NCI-H128 (cell line): ENCODE results near the gene TAGLN2.
"Not testable (repeated sequence)": the region's sequence is repeated elsewhere in the genome, so short reads cannot be mapped to it uniquely, and the experiment has no call there.

ENCODE experiments used
- DNase-seq: peaks from one replicate; lab custom pipeline; 2025; ENCODE audit not compliant: unreplicated experiment; lab: John Stamatoyannopoulos, UW

Gene TAGLN2

DNA sequence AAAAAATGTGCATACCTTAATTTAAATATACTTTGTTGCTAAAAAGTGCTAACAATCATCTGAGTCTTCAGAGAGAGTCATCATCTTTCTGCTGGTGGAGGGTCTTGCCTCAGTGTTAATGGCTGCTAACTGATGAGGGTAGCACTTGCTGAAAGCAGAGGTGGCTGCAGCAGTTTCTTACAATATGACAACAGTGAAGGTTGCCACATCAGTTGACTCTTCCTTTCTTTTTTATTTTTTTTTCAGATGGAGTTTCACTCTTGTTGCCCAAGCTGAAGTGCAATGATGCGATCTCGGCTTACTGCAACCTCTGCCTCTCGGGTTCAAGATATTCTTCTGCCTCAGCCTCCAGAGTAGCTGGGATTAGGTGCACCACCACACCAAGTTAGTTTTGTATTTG is 22.8 kb downstream of the TAGLN2 start:
- DNase-seq, result no peak

DNA sequence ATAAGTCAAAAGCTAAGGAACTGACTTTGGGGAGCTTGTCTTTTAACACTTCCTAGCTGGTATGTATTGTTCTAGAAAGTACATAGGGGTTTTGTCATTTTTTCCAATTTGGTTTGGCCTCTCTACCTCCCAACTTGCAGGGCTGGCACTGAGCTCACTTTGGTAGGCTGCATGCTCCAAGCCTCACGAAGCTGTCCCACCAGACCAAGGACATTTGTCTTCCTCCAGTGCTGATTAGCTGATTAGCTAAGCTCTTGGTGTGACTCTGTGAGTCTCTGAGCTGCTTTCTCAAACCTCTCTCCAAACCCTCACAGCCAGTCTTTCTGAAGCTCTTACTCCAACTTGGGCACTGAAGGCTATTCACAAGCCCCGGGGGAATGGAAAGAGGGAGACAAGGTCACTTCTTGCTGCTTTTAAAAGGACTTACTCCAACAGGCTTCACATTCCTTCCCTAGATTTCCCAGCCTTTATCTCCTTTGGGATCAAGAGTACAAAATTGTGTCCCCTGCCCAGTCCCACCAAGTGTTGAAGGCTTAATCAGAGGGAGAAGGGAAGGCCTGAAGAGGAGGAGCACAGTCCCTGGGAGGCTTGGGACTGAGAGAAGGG is 24.4 kb downstream of the TAGLN2 start:
- DNase-seq, result no peak

DNA sequence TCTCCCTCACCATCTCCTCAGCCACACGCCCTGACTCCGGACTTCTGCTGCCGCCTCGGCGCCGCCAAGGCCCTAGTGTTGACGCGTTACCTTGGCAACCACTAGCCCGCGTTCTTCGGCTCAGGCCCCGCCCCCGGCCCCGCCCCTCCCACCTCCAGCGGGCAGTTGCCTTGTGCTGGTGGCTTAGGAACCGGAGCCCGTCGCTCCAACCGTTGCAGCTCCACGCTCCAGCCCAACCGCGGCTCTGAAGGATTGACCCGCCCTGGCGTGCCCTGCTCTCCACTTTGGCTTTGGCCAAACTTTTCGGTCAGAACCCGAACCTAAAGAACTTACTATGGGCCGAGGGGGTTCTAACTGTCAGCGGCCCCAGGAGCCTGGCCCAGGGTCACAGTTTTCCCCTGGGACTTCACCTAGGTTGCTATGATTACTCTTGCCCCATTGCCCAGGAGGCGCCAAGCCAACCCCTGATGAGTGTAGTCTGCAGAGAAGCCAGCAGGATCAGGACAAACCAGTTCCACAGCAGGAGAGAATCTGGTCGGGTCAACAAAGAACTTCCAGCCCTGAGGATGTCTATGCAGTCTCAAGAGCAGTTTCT is 25.1 kb downstream of the TAGLN2 start, which contains the start of gene CFAP45:
Gene CFAP45 (minus strand): TSS at position 80 of the 595 bp plus-strand sequence. CDS start 67 bp downstream, at position 13.
- peak; percentile 21 for DNase-seq

DNA sequence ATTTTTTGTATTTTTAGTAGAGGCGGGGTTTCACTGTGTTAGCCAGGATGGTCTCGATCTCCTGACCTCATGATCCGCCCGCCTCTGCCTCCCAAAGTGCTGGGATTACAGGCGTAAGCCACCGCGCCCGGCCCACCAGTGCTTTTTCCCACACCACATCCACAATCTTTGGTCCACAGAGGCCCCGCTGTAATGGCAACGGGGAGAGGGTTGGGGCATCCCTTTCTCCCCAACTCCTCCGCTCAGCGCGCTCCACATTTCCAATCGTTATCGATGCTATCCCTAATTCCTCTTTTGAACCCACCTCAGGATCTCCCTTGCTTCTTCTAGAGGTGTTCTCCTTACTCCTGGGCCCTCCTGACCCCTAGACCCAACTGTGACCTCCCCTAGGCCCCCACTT is 25.7 kb downstream of the TAGLN2 start:
- not testable (repeated sequence) for DNase-seq

DNA sequence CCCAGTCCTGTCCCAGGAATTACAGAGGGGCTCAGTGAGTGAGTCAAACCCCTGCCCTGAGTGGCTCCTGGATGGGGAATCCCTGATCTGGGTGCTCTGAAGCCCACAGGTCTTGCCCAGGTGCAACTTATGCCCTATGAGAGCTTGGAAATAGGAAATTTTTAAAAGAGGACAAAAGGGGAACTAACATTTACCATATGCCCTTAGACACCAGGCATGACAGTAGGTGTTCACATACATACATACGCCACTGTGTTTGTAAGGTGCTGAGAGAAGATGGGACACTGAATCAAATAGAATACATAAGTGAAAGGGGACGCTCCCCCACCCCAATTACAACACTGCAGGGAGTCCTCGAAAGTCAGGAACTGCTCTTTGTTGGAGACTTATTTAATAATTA is 26.8 kb downstream of the TAGLN2 start:
- no peak for DNase-seq

DNA sequence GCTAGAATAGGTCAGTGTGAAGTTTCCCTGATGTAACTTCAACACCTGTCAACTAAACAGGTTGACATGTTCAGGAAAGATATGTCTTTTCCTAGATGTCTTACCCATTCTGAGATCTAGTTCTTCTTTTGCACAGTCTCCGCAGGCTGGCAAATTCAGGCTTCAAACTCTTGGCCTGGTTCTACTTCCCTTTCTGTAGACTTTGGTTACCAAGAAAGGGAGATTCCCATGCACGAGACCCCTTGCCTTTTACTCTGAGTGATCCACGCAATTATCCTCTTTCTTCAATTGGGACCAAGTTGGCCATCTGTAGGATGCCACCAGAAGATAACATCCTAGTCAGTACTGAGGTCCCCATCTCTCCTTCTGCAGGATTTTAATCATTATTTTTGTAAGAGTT is 27.3 kb downstream of the TAGLN2 start:
- DNase-seq, result no peak

DNA sequence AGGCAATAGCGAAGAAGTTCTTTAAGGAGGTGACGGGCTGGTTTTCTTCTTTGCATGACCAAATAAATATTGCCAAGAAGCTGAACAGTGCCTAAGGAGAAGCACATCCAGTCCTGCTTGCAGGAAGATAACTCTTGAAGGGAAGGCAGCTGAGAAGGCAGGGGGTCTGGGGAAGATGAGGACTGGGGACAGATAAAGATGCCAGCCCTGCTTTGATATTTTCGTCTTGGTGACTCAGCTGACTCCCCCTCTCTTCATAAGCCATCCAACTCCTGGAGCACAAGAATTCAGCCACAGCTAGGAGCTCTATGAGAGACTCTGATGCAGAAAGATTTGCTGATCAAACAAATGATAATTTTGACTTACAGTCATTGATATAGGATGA is 28.8 kb downstream of the TAGLN2 start:
- DNase-seq, result no peak

DNA sequence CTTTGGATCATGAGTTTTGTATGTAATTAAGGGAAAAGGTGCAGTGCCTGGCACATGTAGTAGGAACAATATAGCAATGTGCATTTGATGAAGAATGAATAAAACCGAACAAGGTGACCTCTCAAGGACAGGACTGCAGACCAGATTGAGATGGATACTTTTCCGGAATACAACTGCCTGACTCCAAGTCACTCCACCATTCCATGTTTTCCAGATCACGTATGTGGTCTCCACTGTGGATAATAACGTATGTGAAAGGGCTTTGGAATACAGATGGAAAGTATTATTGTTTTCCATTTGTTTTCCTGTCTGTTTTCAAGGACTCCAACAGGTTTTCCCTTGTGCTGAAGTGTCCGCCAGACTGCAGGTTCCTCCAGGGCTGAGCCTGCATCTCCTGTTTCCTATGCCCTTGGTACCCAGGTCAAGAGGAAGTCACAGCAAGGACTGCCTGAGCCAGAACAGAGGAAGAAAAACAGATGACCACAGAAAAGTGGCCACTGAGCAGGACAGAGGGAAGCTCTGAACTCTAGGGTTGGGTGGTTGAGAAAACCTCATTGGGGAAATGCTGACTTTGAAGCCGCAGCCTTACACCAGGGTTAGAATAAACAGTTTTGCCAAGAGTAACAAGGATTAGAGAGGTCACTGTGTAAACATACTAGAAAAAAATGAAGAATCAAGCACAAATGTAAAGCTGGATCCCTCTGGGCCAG is 29.3 kb downstream of the TAGLN2 start:
- no peak for DNase-seq

DNA sequence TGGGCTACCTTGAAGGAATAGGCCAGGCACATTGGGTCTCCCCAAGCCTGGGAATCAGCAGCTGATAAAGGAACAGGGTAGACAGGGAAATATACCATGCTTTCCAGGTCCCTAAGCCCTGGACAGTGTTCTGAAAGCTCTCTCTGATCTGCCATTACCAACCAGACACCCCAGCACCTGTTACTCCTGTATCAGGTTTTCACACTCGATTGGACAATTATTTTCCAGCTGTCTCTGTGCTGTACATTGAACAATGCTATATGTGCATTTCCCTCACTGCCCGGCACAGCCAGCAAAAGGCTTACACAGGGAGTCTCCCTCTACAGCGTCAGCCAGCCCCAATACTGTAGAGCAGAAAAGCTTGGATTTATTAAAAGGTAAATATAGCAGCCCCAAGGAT is 30.0 kb downstream of the TAGLN2 start:
- no peak for DNase-seq

DNA sequence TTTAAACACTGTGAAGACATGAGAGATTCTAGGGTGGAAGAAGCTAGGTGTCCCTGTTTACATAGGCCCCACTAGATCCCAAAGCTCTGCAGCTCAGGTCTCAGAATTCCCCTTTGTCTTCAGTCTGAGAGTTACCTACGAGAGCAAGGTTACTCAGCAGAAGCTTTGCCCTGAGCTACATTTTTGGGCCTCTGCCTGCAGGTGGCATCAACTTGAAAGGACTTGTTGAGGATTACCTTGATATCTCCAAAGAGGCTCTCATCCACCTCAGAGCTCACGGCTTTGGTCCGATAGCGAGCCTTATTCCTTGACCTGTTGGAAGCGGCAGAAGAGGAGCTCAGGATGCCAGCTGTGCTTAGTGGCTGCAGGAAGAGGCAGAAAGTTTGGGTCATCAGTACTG is 32.4 kb downstream of the TAGLN2 start:
- DNase-seq, result no peak

DNA sequence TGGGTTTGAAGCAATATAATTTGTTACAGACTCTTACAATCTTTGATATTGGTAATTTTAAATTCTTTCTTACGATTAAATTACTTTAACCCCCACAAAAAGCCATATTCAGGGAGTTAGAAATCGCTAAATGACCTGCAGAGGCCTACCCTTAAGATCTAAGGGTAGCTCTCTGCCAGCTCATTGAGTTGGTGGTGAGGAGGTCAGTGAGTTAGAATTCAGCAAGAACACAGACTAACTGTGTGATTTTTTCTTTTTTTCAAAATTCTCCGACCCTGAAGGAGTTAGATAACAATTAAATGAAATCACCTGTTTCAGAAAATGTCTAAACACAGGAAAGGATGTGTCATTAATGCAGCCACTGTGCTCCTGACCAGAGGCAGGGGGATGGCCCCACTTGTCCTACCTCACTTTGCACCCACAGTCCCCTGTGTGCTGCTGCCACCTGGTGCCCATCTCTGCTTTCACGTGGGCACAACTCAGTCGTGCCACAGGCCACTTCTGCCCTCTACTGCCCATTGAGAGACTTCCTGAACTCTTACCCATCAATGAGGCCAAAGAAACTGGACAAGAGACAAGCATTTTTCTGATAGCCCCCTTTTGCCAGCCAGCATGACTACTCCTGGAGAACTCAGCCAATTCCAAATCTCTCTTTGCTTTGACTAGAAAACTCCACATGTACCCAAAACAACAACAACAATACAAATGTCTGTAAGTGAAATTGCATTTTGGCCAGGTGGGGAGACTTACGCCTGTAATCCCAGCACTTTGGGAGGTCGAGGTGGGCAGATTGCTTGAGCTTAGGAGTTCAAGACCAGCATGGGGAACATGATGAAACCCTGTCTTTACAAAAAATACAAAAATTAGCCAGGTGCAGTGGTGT is 33.8 kb downstream of the TAGLN2 start:
- peak; percentile 56 for DNase-seq

DNA sequence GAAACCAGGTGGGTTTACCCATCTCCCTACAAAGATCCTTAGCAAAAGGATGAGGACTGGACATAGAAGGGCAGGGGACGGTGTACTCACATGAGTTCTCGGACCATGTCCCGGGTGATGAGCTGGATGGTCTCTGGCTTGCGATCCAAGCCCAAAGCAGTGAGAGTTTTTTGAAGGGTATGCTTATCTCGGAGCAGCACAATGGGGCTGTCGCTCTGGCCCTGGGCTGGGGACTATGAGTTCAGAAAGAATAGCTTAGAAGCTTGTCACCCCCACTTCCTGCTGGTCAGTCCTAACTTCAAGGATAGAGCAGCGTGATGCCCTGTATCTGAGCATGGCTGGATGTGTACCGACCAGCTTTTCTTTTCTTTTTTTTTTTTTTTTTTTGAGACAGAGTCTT is 34.9 kb downstream of the TAGLN2 start:
- no peak for DNase-seq

DNA sequence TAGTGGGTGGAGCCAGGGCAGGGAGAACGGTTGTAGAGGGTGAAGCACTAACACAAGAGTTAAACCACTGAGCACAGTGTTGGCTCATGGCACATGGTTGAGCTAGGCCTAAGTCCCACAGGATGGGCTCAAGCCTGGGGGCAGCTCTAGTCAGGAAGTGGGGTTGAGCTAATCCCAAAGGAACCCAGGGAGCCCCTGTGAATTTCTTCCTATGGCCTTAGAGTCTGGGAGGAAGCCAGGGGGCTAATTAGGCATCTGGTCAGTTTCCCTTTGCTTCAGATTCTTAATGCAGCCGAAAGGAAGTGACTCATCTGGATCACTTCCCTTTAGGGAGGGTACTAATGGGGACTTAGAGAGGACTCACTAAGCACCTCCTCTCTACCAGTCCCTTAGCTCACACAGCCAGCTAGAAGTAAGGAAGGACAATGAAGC is 35.5 kb downstream of the TAGLN2 start:
- DNase-seq, result no peak

DNA sequence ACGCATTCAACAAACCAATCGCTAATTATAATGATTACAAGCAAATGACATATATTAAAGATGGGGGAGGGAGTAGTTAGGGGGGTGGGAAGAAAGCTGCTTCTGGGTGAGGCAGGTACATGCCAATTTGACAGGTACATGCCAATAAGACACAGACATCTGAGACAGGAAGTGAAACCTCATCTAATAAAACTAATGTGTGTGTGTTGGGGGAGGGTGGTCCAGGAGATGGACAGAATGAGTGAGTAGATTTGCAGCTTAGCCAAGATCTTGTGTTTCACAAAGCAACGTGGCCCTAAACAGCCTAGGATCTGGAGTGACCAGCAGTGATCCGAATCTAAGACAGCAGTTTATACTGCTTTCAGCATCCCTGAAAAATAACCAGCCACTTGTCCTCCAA is 36.1 kb downstream of the TAGLN2 start:
- DNase-seq, result no peak

DNA sequence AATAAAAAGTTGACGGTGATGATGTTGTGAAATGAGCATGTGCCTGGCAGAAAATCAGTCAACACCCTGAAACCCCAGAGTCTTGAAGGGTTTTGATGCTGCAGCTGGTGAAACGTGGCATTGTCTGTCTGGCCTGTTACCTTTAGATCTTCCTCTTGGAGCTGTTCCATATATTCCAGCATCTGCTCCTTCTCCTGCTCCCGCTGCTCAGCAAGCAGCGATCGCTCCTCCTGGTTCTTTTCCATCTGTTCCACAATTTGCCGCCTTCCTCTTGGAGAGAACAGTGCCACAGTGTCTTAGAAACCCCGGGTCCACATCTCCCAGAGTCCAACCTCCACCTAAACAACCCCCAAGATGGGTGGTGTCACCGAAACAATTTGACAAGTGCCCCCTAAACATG is 41.0 kb downstream of the TAGLN2 start:
- DNase-seq, result no peak

DNA sequence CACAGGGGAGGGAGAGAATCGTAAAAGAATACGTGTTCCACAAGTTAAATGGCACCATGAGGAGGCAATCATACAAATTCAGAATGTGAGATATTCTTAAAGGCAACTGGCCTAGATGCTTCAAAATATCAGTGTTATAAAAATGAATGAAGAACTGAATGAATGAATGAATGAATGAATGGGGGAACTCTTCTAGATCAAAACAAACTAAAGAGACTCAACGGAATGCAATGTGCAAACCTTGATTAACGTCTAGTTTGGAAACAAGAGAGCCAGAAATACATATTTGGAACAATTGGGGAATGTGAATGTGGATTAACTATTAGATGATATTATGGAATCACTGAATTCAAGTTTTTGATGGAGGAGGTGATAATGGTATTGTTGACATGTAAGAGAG is 42.2 kb downstream of the TAGLN2 start:
- DNase-seq, result no peak

DNA sequence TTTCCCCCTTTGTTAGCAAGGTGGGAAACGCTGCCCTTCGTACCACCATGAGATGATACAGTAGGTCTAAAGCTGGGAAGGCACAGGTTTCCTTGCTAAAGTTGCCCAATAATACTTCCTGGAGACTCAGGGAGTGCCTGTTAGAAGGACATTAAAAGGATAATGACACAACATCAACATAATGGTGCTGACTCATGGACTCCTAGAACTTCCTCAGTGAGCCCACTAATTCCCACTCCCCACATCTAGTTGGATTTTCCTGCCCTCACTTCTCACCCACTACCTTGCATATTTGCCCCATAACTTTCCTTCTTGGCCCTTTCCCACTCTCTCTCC is 42.8 kb downstream of the TAGLN2 start:
- no peak for DNase-seq

DNA sequence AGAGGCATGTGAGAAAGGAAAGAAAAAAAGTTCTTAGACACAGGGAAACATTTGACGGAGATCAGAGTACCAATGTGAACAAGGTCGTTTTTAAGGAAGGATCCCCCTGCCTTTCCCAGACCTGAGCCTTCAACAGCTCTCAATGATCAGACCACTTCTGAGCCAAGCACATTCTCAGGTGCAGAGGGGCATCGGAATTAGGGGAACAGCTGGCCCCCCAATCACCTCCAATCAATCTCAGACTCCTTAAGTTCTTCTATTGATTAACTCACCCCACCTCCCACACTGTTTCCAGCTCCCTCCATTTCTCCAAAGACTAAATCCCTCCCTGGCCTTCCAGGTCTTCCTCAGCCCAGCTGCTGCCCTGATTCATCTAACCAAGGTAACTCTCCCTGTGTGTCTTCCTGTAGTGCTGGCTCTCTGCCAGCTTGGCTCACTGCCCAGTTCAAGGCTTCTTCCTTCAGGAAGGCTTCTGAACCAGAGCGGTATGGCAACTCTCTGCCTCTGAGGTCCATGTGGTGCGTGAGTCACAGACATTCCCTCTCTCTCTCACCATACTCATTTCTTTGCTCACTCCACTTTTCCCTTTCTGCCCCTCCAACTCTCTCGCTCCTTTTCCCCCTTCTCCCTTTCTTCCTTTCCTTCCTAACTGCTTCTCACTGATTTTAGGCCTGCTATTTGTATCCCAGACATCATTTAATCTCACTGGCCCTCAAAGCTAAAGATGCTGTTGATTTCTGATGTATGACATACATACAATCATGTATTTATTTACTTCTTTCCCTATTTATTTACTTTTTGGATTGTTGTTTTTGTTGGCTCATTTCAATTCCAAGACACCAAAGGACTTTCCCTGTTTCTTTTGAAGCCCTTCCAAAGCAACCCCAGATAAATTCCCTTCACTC is 43.4 kb downstream of the TAGLN2 start:
- peak; percentile 65 for DNase-seq

DNA sequence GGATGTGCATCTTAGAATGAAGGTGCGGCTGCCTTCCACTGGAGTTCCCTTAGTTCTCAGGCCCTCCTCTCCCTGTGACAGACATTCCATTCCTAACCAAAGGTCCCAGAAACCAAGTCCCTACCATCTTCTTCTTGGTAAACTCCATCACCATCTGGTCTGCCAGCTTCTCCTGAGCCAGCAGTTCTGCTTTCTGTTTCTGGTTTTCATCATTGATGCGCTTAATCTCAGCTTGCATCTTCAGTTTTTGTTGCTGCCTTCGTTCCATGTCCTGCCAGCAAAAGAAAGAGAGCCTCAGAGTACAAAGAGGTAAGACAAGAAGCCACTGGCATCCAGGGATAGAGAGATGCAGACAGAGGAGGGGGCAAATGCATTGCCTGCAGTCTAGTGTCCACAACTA is 44.9 kb downstream of the TAGLN2 start:
- no peak for DNase-seq

DNA sequence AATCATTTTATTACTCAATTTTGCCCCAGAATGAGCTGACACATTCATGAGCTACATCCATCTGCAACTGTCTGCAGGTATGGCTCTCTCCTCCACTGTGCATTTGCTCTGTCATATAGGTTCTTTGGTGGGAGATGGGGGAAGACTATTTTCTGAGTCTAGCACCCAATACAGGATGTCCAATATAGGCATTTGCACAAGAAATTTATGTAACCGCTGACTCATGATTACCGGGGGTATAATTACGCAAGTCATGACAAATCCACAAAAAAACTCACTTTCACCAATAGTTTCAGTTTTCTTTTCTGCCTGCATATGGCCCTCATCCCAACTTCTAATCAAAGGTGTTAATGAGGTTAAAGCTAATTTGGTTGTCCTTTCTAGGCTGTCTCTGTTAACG is 45.3 kb downstream of the TAGLN2 start:
- DNase-seq, result no peak

DNA sequence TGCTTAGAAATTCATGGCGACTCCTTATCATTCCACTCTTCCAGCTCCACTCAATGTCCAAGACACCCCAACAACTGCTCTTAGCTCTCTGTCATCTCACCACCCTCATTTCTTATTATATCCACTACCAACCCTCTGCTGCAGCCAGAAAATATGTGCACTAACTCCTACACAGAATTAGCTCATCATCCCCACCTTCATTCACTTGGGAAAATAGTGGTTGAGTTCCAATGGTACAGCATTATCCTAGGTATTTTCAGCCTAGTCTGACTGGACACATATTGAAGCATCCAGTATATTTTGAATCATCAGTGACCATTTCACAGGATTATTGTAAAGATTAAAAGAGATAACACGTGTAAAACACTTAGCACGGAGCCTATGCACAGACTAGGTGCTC is 46.2 kb downstream of the TAGLN2 start:
- no peak for DNase-seq
